Epithelial cell of proximal tubule (primary cell): Measurements from ENCODE around the gene HTR3E. TPM values are rescaled to one million over a fixed set of nuclear protein-coding genes. Genes with fewer than 3 reads are reported as not detected.

Experiments
- DNase-seq: peaks from one replicate; pipeline ENCODE4 v3.0.0-alpha.2; 2011; ENCODE audit warnings: low read depth
- H3K4me3 ChIP-seq: 2 replicates; pipeline ENCODE4 v1.5.1; 2011; ENCODE audit warnings: low read depth, mild to moderate bottlenecking, low read length
- total RNA-seq: library from RNA; depleted of rRNA; stranded (reverse); fragments of >200 nt; gene quantifications from 2 replicates; pipeline ENCODE4 v1.2.3, GENCODE V29; 2015
- TF ChIP-seq, protein P1 (sequence below): conservative IDR thresholded peaks from 2 replicates; pipeline ENCODE4 v1.5.1; 2012; ENCODE audit warnings: low read depth, mild to moderate bottlenecking, low read length

Gene HTR3E
- total RNA-seq, 1 donor from 2014 or later, result not detected

DNA sequence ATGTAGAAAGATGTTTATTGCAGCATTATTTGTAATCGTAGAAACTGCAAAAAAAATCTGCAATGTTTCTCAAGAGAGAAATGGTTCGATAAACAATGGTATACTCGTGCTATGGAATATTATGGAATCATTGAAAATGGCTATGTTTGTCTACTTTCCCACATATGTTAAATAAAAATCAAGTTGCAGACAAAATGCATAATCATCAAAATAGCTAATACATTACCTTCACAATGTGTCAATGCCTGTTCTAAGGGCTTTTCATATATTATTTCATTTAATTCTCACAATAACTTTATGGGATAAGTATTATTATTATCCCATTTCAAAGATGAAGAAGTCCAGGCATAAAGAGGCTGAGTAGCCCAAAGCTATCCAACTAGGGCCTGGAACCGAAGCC lies 36.1 kb downstream of the HTR3E start:
- TF ChIP-seq, protein P1, sequence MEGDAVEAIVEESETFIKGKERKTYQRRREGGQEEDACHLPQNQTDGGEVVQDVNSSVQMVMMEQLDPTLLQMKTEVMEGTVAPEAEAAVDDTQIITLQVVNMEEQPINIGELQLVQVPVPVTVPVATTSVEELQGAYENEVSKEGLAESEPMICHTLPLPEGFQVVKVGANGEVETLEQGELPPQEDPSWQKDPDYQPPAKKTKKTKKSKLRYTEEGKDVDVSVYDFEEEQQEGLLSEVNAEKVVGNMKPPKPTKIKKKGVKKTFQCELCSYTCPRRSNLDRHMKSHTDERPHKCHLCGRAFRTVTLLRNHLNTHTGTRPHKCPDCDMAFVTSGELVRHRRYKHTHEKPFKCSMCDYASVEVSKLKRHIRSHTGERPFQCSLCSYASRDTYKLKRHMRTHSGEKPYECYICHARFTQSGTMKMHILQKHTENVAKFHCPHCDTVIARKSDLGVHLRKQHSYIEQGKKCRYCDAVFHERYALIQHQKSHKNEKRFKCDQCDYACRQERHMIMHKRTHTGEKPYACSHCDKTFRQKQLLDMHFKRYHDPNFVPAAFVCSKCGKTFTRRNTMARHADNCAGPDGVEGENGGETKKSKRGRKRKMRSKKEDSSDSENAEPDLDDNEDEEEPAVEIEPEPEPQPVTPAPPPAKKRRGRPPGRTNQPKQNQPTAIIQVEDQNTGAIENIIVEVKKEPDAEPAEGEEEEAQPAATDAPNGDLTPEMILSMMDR, result no peak
- no peak for DNase-seq
- no peak overlapping the region for H3K4me3 ChIP-seq

DNA sequence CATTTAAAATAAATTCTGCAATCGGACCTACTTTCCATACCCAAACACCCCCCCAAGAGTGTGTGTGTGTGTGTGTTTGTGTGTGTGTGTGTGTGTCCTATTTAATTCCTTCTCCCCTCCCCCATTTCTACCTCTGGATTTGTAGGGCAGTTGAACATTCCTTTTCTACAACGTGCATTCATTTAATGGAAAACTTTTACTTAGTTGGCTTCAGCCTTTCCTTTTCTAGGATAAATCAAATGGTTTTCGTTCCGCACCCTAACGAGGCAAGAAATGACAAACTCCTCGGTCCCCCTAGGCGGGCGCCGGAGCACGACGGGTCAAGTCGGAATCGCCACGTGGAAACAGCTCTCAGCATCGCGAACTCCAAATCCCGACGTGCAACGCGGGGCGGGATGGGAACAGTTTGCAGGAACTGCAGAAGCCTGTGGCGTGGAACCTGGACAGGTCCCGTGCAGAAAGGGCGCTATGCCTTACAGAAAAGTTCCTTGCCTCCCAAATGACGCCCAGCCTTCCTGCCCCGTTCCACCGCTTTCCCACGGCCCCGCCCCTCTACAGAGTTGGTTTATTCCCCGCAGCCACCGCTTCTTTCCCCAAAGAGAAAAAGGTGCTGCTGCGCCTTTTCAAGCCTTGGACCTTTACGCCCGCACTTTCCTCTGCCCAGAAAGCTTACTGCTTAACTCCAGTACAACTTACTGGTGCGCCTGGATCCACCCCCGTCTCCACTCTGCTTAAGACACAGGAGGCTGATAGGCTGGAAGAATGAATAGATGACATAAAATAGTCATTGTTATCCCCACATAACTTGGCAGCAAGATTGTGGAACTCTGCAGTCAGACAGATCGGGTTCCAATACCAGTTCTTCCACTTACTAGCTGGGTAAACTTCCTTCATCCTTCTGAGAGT lies 37.2 kb downstream of the HTR3E start:
- TF ChIP-seq, protein P1, result no peak
- H3K4me3 ChIP-seq, result peak overlapping the region; percentile 100
- DNase-seq, result no peak

DNA sequence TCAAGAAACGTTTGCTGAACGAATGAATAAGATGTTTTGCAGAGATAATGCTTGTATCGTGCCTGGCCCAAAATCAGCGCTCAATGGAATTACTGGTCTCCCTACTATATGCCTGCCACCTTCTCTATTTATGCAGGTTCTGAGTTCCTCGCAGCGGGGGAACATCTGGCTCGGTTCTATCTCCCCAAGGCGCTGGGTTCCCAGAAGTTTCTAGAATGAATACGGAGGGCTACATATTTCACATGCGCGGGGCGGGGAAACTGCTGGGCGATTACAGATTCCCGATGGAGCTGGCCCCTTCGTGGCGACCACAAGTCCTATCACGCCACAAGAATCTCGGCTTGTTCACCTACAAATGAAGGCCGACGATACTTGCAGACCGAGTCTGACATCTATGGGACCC lies 37.9 kb downstream of the HTR3E start:
- H3K4me3 ChIP-seq, result peak overlapping the region; percentile 100
- DNase-seq, result no peak
- TF ChIP-seq, protein P1, result no peak

DNA sequence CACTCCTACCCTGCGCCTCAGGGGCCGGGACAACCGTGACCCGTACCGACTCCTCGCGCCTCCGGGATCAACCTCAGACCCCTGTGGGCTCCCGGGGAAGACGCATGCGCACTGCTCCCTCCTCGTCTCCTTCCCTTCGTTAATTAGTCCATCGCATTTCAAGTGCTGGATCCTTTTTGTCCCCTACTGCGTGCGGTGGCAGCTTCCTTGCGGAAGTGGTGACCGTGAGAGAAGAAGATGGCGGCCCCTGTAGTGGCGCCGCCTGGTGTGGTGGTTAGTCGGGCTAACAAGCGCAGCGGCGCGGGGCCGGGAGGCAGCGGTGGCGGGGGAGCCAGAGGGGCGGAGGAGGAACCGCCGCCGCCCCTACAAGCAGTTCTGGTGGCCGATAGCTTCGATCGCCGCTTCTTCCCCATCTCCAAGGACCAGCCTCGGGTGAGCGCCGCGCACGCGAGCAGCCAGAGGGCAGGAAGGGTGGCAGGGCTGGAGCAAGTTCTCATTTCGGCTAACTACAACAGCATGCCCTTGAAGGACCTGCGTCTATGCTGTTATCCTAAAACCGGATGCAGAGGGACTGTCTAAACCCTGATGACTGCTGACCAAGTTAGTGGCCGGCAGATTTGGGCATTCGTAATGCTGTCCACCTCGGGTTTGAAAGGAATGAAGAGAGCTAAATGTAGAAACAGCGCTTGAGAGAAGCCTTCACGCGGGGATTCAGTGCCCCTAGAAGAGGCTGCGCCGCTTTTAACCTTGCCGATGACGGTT lies 38.5 kb downstream of the HTR3E start, which contains the start of gene EIF2B5:
Gene EIF2B5 (plus strand): TSS at position 210 of the 762 bp plus-strand sequence. CDS start 28 bp downstream, at position 238.
- TF ChIP-seq, protein P1, result peak; percentile 49
- peak within 1 kb of the TSS; percentile 100 for H3K4me3 ChIP-seq
- DNase-seq, result no peak

DNA sequence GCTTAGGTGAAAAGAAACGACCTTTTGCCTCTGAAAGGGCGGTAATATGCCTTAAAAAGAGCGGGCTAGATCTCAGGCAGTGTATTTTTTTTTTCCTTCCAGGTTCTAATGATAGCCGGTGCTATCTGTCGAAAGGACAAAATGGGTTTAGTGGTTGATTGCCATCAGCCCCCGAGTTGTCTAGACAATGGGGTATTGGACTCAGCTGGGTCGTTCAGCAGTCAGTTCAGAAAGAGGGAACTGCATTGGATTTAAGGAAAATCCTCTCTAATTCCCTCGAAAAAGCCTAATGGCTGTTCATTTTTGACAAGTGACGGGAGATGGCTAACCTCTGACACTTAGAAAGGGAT lies 39.0 kb downstream of the HTR3E start:
- peak overlapping the region; percentile 100 for H3K4me3 ChIP-seq
- TF ChIP-seq, protein P1, result no peak
- DNase-seq, result no peak

DNA sequence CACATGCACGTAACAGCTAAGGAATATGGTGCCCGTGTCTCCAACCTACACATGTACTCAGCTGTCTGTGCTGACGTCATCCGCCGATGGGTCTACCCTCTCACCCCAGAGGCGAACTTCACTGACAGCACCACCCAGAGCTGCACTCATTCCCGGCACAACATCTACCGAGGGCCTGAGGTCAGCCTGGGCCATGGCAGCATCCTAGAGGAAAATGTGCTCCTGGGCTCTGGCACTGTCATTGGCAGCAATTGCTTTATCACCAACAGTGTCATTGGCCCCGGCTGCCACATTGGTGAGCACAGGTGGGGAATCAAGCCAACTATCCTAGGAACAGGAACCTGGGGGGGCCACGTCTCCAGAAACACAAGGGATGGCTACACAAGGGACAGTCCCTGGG lies 43.6 kb downstream of the HTR3E start:
- TF ChIP-seq, protein P1, result no peak

More for the DNA sequence above, 43.6 kb downstream of the HTR3E start:
- no peak for DNase-seq
- no peak overlapping the region for H3K4me3 ChIP-seq
